HepG2 (cell line): ENCODE results near the gene ATP5F1E. TPM values are rescaled to one million over a fixed set of nuclear protein-coding genes. Genes with fewer than 3 reads are reported as not detected.

ENCODE experiments used
- CHD2 ChIP-seq: IDR thresholded peaks from 2 replicates; pipeline ENCODE4 v1.6.1; 2011; ENCODE audit warnings: low read depth, low read length, improper control_type of control experiment
- CREB1 ChIP-seq, 2 experiments: fragments of 450-650 bp in 1 of 2; IDR thresholded peaks; 2 replicates each; pipeline ENCODE4 v1.6.1; 2016 to 2017; ENCODE audit warnings: control low read depth in 1 of 2, mild to moderate bottlenecking in 1 of 2, missing compliant biosample characterization in 1 of 2, missing genetic modification characterization in 1 of 2
- E2F2 ChIP-seq: sonication (generic); formaldehyde crosslinking; IDR thresholded peaks from 2 replicates; pipeline ENCODE4 v1.4.0; 2020; ENCODE audit warnings: missing genetic modification reagents, borderline replicate concordance
- GPN1 ChIP-seq: sonication (generic); formaldehyde crosslinking; IDR thresholded peaks from 2 replicates; pipeline ENCODE4 v1.5.1; 2020; ENCODE audit warnings: missing genetic modification reagents, borderline replicate concordance
- HIC2 ChIP-seq: sonication (generic); formaldehyde crosslinking; IDR thresholded peaks from 2 replicates; pipeline ENCODE4 v1.9.0; 2022; ENCODE audit warnings: low read depth, missing genetic modification reagents
- HMGXB4 ChIP-seq, 2 experiments: sonication (generic) in 1 of 2; formaldehyde crosslinking in 1 of 2; IDR thresholded peaks; 2 replicates each; pipeline versions ENCODE4 v1.4.0 to v1.6.1; 2018 to 2020; ENCODE audit warnings: missing genetic modification reagents in 2 of 2, borderline replicate concordance in 1 of 2, low read depth in 1 of 2, mild to moderate bottlenecking in 1 of 2, missing biosample characterization in 1 of 2
- KLF9 ChIP-seq: IDR thresholded peaks from 2 replicates; pipeline ENCODE4 v1.6.1; 2016; ENCODE audit warnings: low read depth
- NFYB ChIP-seq: sonication (generic); formaldehyde crosslinking; IDR thresholded peaks from 2 replicates; pipeline ENCODE4 v1.4.0; 2020; ENCODE audit warnings: missing genetic modification reagents
- POLR2AphosphoS2 ChIP-seq: IDR thresholded peaks from 2 replicates; pipeline ENCODE4 v1.6.1; 2011; ENCODE audit warnings: low read depth, low read length, improper control_type of control experiment
- RBFOX2 ChIP-seq: fragments of 200-400 bp; formaldehyde crosslinking; IDR thresholded peaks from 2 replicates; pipeline ENCODE4 v1.6.1; 2017; ENCODE audit warnings: low read depth, mild to moderate bottlenecking, low read length
- SIN3B ChIP-seq: fragments of 150-350 bp; IDR thresholded peaks from 2 replicates; pipeline ENCODE4 v1.6.1; 2014; ENCODE audit warnings: low read length
- SKI ChIP-seq: fragments of 450-650 bp; IDR thresholded peaks from one replicate; pipeline ENCODE4 v1.6.1; 2018; ENCODE audit warnings: mild to moderate bottlenecking; ENCODE audit not compliant: partially characterized antibody
- TCF7 ChIP-seq: sonication (generic); IDR thresholded peaks from 2 replicates; pipeline ENCODE4 v1.6.1; 2016; ENCODE audit warnings: antibody characterized with exemption, low read depth
- XRCC5 ChIP-seq: fragments of 200-400 bp; formaldehyde crosslinking; optimal IDR thresholded peaks from 2 replicates; pipeline ENCODE3; 2017; ENCODE audit warnings: mild to moderate bottlenecking, low read length
- ZNF207 ChIP-seq: fragments of 450-650 bp; IDR thresholded peaks from 2 replicates; pipeline ENCODE4 v1.6.1; 2016; ENCODE audit warnings: antibody characterized with exemption, borderline replicate concordance
- ZNF281 ChIP-seq: sonication (generic); formaldehyde crosslinking; IDR thresholded peaks from 2 replicates; pipeline ENCODE4 v1.4.0; 2020; ENCODE audit warnings: missing genetic modification reagents, borderline replicate concordance
- ZNF468 ChIP-seq: sonication (generic); formaldehyde crosslinking; IDR thresholded peaks from 2 replicates; pipeline ENCODE4 v1.8.0; 2022; ENCODE audit warnings: mild to moderate bottlenecking, moderate library complexity, missing genetic modification reagents
- ZNF543 ChIP-seq: sonication (generic); formaldehyde crosslinking; IDR thresholded peaks from 2 replicates; pipeline ENCODE4 v1.4.0; 2020; ENCODE audit warnings: mild to moderate bottlenecking, missing genetic modification reagents
- ZNF546 ChIP-seq: sonication (generic); formaldehyde crosslinking; conservative IDR thresholded peaks from 2 replicates; pipeline ENCODE4 v1.8.1; 2023; ENCODE audit warnings: mild to moderate bottlenecking, missing genetic modification reagents
- ZNF724P ChIP-seq: sonication (generic); formaldehyde crosslinking; IDR thresholded peaks from 2 replicates; pipeline ENCODE4 v1.8.0; 2022; ENCODE audit warnings: missing genetic modification reagents, borderline replicate concordance
- ZNF740 ChIP-seq: sonication (generic); formaldehyde crosslinking; IDR thresholded peaks from 2 replicates; pipeline ENCODE4 v1.4.0; 2020; ENCODE audit warnings: missing genetic modification reagents
- ZNF83 ChIP-seq: sonication (generic); formaldehyde crosslinking; IDR thresholded peaks from 2 replicates; pipeline ENCODE4 v1.4.0; 2020; ENCODE audit warnings: missing genetic modification reagents, mild to moderate bottlenecking, borderline replicate concordance
- polyA plus RNA-seq, 8 experiments: library from polyadenylated mRNA; depleted of rRNA in 3 of 8; stranded (reverse) in 7 of 8; unstranded in 1 of 8; fragments of >200 nt; fragmentation: Illumina TruSeq in 4 of 8; extraction: Trizol in 4 of 8; gene quantifications; 2 replicates each; pipeline versions ENCODE4 v1.2.1 to v1.2.3, GENCODE V29; 2011 to 2016; ENCODE audit warnings: low read depth in 4 of 8, missing spikeins in 1 of 8, mixed read lengths in 1 of 8; ENCODE audit not compliant: insufficient read depth in 1 of 8
- total RNA-seq, 5 experiments: library from RNA; depleted of rRNA; stranded (reverse); fragments of >200 nt; fragmentation: Illumina TruSeq; extraction: Trizol; gene quantifications; 2 replicates each; pipeline ENCODE4 v1.2.3, GENCODE V29; 2016; ENCODE audit warnings: low read depth in 1 of 5

Gene ATP5F1E
- total and polyA plus RNA-seq, 2 of the 13 experiments (the other 11 are each of a cell fraction or from before 2014, with no cell fraction given): 121 to 134 TPM

GRCh38 chr20:59016795-59017492 is 15.2 kb downstream of the ATP5F1E start (continued):
- no peak for TF ChIP-seq POLR2AphosphoS2
- TF ChIP-seq TCF7: 0 out of 2 replicates have a peak, but pooled peaks have one; percentile 12
- no peak for TF ChIP-seq ZNF543 (CRISPR knock-in tag)
- TF ChIP-seq KLF9 (CRISPR knock-in tag): no peak
- TF ChIP-seq ZNF281 (CRISPR knock-in tag): peak; percentile 29; the same call in 1 of the 2 replicates
- no peak for TF ChIP-seq ZNF724P (CRISPR knock-in tag)
- no peak for TF ChIP-seq CHD2
- TF ChIP-seq NFYB (CRISPR knock-in tag): no peak
- no peak for TF ChIP-seq HIC2 (CRISPR knock-in tag)
- TF ChIP-seq CREB1 (IDR thresholded peaks at IDR 0.05): no peak
- no peak for TF ChIP-seq CREB1 (CRISPR knock-in tag; IDR thresholded peaks at IDR 0.05)
- no peak for TF ChIP-seq ZNF740 (CRISPR knock-in tag)
- no peak for TF ChIP-seq SIN3B
- no peak for TF ChIP-seq GPN1 (CRISPR knock-in tag)
- no peak for TF ChIP-seq SKI
- TF ChIP-seq ZNF83 (CRISPR knock-in tag): no peak
- TF ChIP-seq ZNF468 (CRISPR knock-in tag): no peak
- TF ChIP-seq RBFOX2: peak; percentile 59
- TF ChIP-seq ZNF207: no peak
- 0 out of 2 replicates have a peak, but pooled peaks have one; percentile 14 for TF ChIP-seq ZNF546 (CRISPR knock-in tag)
- TF ChIP-seq XRCC5: no peak
- peak in 1 of 2 experiments; percentile 10; a peak in 1 of 4 replicates for TF ChIP-seq HMGXB4 (CRISPR knock-in tag; IDR thresholded peaks at IDR 0.05; ENCODE audit: borderline replicate concordance in 1 of 2, low read depth in 1 of 2)
- TF ChIP-seq E2F2: no peak
